Keratinocyte (primary cell): Measurements from ENCODE around the gene TMEM150B.

Source experiments
- EZH2 ChIP-seq: IDR thresholded peaks from one replicate; pipeline ENCODE4 v1.6.1; 2012; ENCODE audit warnings: inconsistent platforms, mild to moderate bottlenecking, low read length, moderate library complexity
- TF ChIP-seq, protein P1 (sequence below), 3 experiments: IDR thresholded peaks in 1 of 3; conservative IDR thresholded peaks in 1 of 3; optimal IDR thresholded peaks in 1 of 3; 2 replicates in 2 of 3; 3 replicates in 1 of 3; pipeline versions ENCODE3 to v1.5.1; 2011; ENCODE audit warnings: low read length in 3 of 3, mild to moderate bottlenecking in 3 of 3, moderate library complexity in 2 of 3, control low read depth in 1 of 3, inconsistent platforms in 1 of 3; ENCODE audit not compliant: insufficient read depth in 2 of 3; ENCODE audit errors: extremely low read depth in 1 of 3

DNA sequence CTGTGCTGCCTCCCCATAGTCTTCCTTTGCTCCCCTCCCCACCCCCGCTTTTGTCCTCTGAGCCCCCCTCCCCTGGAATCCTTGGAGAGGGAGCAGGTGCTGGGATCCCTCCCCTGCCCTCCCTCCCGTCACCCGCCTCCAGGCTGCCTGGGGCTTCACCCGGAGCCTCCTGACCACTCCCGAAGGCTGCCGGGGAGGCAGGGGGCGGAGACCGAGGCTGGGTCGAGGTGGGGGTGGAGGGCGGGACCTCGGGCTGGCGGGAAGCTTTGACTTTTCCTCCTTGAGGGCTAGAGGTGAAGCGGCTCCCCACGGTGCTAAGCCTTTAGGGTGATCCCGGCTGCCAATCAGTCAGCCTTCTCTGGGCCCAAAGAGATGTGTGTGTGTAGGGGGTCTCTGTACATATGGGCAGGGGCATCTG is 16.0 kb upstream of the TMEM150B start:
- TF ChIP-seq, protein P1, sequence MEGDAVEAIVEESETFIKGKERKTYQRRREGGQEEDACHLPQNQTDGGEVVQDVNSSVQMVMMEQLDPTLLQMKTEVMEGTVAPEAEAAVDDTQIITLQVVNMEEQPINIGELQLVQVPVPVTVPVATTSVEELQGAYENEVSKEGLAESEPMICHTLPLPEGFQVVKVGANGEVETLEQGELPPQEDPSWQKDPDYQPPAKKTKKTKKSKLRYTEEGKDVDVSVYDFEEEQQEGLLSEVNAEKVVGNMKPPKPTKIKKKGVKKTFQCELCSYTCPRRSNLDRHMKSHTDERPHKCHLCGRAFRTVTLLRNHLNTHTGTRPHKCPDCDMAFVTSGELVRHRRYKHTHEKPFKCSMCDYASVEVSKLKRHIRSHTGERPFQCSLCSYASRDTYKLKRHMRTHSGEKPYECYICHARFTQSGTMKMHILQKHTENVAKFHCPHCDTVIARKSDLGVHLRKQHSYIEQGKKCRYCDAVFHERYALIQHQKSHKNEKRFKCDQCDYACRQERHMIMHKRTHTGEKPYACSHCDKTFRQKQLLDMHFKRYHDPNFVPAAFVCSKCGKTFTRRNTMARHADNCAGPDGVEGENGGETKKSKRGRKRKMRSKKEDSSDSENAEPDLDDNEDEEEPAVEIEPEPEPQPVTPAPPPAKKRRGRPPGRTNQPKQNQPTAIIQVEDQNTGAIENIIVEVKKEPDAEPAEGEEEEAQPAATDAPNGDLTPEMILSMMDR (optimal IDR thresholded peaks at IDR 0.05 in 1 of 3, IDR thresholded peaks at IDR 0.05 in 1 of 3, conservative IDR thresholded peaks at IDR 0.05 in 1 of 3; ENCODE audit: extremely low read depth in 1 of 3, insufficient read depth in 2 of 3, low read length in 3 of 3) = no peak
- no peak for TF ChIP-seq EZH2
